22Rv1 (cell line): ENCODE results near the gene ATAD3A.
"Not testable (repeated sequence)": the region's sequence is repeated elsewhere in the genome, so short reads cannot be mapped to it uniquely, and the experiment has no call there.

Source experiments
- H3K27ac ChIP-seq: fragments of 450-650 bp; 2 replicates; pipeline ENCODE4 v1.5.1; 2017
- CTCF ChIP-seq: fragments of 450-650 bp; IDR thresholded peaks from 2 replicates; pipeline ENCODE4 v1.5.1; 2017; ENCODE audit warnings: mild to moderate bottlenecking
- ZFX ChIP-seq: fragments of 450-650 bp; IDR thresholded peaks from 2 replicates; pipeline ENCODE4 v1.6.1; 2017; ENCODE audit warnings: antibody characterized with exemption, borderline replicate concordance

Gene ATAD3A

DNA sequence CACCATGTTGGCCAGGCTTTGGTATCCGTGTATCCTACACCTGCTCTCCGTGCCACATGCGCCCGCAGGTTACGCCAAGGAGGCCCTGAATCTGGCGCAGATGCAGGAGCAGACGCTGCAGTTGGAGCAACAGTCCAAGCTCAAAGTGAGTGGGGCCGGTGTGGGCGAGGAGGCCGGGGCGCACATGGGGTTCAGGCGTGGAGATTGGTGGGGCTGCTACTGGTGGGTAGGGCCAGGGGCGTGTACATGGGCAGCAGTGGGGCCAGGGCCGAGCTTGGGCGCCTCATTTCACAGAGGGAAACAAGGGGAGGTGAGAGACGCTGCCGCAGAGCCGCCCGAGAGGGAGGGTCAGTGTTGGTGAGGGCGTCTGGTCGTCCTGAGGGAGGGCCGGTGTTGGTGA, 34.8 kb upstream of the ATAD3A start:
- no peak overlapping the region for H3K27ac ChIP-seq
- TF ChIP-seq CTCF (no peak), ZFX (no peak)

DNA sequence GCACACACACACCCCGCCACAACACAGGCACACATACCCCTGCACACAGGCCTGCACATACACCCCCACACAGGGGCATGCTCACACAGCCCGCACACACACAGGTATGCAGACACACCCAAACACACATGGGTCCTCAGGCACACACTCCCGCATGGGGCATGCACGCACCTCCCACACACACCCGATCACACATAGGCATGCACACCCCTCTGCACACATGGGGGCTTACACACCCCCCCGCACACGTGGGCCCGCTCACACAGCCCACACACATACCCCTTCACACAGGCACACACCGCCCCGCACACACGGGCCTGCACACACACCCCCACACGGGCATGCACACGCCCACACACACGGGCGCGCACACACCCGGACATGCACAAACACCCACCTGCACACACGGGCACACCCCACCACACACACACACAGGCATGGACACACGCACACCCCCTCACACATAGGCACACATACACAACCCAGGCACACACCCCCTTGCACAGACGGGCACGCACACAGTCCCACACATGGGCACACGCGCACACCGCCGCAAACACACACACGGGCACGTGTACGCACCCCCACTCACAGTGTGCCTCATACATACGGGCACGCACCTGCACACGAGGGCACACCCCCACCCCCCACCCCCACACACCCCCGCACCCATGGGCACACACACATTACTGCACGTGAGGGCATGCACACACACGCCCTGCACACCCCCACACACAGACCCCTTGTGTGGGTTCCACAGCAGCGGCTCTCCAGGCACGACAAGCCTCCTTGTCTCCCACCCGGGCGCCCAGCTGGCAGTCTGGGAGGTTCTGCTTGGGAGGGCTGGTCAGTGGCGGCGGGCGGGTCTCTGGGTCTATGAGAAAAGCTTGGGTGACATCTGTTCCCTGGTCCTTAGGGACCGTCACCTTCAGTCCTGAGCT, 32.1 kb upstream of the ATAD3A start:
- H3K27ac ChIP-seq: no peak overlapping the region
- TF ChIP-seq ZFX: no peak
- no peak for TF ChIP-seq CTCF

- not testable (repeated sequence) for H3K27ac ChIP-seq
Measured at GRCh38 chr1:1480488-1480867, 31.5 kb upstream of the ATAD3A start.

DNA sequence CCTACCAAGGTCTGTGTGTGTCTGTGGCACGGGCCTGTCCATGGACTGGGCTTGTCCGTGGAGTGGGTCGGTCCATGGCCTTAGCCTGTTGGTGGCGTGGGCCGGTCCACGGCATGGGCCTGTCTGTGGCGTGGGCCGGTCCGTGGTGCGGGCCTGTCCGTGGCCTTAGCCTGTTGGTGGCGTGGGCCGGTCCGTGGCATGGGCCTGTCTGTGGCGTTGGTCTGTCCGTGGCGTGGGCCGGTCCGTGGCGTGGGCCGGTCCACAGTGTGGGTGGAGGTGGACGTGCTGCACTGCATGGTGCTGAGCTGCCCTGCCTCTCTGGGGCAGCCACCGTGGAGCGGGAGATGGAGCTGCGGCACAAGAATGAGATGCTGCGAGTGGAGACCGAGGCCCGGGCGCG, 30.2 kb upstream of the ATAD3A start:
- H3K27ac ChIP-seq: not testable (repeated sequence)

DNA sequence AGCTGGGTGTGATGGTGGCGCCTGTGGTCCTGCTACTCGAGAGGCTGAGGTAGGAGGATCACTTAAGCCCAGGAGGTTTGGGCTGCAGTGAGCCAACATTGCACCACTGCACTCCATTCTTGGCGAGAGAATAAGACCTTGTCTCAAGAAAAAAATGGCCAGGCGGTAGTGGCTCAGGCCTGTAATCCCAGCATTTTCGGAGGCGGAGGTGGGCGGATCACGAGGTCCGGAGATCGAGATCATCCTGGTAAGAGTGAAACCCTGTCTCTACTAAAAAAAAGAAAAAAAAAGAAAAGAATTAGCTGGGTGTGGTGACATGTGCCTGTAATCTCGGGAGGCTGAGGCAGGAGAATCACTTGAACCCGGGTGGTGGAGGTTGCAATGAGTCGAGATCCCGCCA, 29.1 kb upstream of the ATAD3A start:
- H3K27ac ChIP-seq: no peak overlapping the region
- TF ChIP-seq CTCF: no peak
- TF ChIP-seq ZFX: no peak

GRCh38 chr1:1483714-1484113, 28.2 kb upstream of the ATAD3A start:
- no peak overlapping the region for H3K27ac ChIP-seq
- TF ChIP-seq ZFX: no peak
- TF ChIP-seq CTCF: no peak

GRCh38 chr1:1484976-1485750, 26.8 kb upstream of the ATAD3A start:
- not testable (repeated sequence) for H3K27ac ChIP-seq

- H3K27ac ChIP-seq: not testable (repeated sequence)
Measured at GRCh38 chr1:1485755-1486317, 26.1 kb upstream of the ATAD3A start.

- no peak for TF ChIP-seq CTCF
- no peak for TF ChIP-seq ZFX
- no peak overlapping the region for H3K27ac ChIP-seq
Measured at GRCh38 chr1:1487701-1488100, 24.3 kb upstream of the ATAD3A start.
